Dedifferentiated amniotic fluid mesenchymal stem cell (primary cell): ENCODE measurements around the gene ARHGAP20.

ENCODE experiments used
- DNase-seq: peaks from one replicate; pipeline ENCODE4 v3.0.0-alpha.2; 2016; ENCODE audit errors: extremely low spot score

ARHGAP20 gene

GRCh38 chr11:110529043-110529442 lies 183.2 kb downstream of the ARHGAP20 start:
- no peak for DNase-seq

GRCh38 chr11:110527146-110527545 lies 185.1 kb downstream of the ARHGAP20 start:
- no peak for DNase-seq
